NOMO-1 treated with dmso at 0.1 percent for 144 hours (cell line): Measurements from ENCODE around the gene UGT1A10.

Experiments
- DNase-seq: peaks from one replicate; lab custom pipeline; 2025; ENCODE audit not compliant: unreplicated experiment; lab: John Stamatoyannopoulos, UW

Gene UGT1A10

DNA sequence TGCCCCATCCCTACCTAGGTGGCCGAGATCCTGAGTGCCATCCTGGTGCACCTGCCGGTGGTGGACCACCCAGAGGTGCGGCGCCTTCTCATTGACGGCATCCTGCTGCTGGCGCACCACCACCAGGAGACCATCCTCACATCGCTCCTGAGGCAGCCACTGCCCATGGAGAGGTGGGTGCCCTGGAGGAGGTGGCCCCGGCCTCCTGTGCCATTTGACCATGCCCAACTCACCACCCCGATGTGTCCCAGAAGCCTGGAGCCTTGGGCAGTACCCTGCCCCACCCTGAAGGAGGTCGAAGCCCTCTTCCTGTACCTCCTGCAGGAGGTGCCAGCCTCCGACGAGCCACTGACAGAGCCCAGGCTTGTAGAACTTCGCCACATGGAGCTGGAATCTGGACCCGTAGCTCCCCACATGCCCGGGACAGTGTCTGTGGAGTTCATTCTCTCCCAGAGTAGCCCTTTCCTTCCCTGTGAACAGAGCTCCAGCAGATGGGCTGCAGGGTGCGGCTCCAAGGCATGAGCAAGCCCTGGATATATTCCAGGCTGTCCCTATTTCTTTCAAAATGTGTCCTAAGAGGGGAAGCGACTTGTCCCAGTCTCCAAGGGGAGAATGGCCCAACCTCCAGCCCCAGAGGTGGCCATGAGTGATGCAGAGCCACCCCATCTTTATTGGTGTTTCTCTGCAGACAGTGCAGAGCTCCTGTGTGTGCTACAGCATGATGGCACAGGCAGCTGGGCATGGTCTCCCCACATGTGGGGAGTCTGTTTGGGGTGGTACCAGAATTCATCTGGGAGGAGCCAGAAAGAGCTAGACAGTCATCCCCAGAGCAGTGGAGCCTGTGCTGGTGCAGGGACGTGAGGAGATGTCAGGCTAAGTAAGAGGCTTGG, 183.9 kb downstream of the UGT1A10 start:
- DNase-seq = no peak

DNA sequence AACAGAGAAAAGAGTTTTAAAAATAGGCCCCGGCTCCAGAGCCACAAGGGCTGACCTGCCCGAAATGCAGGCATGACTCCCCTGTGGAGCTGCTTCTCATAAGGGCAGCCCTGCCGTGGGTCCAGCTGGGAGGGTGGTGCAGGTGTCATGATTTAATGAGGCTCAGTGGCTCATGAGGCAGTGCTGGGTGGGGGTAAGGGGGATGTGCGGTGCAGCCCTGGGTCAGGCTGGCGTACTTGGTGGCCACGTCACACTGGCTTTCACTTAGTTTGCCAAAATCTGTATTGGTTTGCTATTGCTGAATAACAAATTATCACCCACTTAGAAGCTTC, 184.5 kb downstream of the UGT1A10 start:
- no peak for DNase-seq

DNA sequence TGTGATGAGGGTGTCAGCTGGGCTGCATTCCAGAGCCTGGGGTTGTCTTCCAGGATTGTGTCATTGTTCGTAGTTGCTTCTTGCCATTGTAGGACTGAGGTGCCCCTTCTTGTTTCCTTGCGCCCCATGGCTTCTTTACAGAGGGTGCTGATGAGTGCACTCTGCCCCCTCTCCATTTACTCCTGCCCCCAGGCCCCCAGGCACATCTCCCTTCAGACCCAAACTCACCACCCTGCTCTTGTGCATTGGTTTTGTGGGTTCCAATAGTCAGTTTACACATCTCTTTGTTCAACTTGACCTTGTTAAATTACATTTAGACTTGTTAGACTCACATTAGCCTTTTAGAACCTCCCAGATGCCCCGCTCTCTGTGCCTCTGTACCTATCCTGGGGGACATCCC, 184.9 kb downstream of the UGT1A10 start:
- DNase-seq = no peak

DNA sequence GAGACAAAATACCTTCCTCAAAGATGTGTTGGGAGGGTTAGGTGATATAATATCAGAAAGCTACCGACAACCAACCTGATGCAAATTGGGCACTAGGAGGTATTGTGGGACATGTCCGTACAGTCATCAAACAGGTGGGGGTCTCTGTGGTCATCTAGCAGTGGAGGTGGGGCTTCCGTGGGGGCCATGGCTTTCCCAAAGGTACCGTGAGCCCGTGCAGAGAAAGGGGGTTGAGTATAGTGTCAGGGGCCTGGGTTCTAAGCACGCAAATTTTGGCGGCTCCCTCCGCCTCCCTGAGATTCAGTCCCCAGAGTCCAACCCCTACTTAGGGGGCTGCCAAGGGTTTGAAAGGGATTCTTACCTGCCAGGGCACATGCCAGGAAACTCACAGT, 185.5 kb downstream of the UGT1A10 start:
- no peak for DNase-seq

DNA sequence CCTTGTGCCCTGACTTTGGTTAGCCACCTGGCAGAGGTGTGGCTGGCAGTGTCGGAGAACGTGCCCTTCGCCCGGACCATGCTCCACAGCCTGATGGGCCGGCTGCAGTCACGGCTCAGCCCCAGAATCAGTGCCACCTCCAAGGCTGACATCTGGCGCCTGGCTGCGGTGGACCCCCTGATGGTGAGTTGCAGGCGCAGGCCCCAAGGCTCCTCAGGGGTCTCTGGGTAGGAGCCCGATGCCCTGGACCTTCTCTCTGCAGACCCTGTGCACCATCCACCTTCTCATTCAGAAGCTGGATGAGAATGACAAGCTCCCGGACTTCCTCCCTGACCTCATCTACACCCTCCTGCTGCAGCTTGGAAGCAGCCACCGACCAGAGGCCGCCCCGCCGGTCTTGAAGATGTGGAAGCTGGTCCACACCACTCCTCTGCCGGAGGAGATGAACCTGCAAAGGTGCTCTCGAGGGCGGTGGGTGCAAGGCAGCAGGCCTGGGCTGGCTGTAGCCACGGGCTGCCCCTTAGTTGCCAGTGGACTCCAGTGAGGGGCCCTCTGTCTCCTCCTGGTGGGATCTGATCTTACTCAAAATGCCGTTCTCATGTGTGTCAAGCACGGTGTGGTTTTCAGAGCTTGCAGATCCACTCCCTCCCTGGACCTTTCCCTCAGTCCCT, 186.0 kb downstream of the UGT1A10 start:
- DNase-seq = no peak
